ENCODE data around the gene USP49.

The USP49 gene

DNA sequence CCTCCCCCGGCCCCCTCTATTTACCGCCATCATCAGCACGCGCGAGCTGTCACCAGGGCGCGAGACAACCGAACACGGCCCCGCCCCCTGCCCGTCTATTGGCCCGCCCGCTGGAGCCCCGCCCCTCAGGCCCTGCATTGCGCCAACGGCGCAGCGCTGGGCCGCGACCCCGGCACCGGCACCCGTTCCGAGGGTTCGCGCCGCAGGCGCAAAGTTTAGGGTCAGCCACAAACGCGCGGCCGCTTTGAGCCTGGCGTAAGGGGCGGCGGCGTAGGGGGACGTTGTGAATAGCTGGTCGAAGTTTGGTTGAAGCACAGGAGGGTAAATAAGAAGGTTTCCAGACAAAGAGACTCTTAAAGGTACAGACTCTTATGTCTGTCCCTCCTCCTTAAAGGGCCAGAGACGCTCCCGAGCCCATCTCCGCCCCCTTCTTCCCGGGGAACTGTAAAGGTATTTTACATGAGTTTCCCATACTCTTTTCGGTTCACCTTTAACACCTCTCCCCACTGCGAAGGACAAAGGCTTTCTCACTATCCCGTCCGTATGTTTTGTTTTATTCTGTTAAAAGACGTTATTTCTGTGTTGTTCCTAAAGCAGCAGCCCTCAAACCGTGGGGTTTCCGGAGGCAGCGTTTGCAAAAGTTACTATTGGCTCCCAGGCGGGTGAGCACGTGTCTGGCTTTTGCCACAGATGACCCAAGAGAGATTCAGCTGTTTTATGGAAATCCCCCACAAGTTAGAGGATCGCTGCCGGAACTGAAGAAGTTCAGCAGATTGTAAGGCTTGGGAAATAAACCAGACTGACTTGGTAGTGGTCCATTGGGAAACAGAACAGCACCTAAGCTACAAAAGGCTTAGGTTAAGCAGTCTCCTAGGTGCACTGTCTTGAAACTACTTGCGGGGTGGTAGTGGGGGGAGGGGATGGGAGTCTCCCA lies at the start of gene USP49 (continued):
- no peak; the same call in none of the 2 replicates for TF ChIP-seq ZEB2 (tag by site-specific recombination; IDR thresholded peaks at IDR 0.05)
- no peak for TF ChIP-seq SP7 (tag by site-specific recombination; IDR thresholded peaks at IDR 0.05)
- TF ChIP-seq KLF16 (tag by site-specific recombination; IDR thresholded peaks at IDR 0.05): peak; percentile 52; the same call in 1 of the 2 replicates
- TF ChIP-seq, protein P1, sequence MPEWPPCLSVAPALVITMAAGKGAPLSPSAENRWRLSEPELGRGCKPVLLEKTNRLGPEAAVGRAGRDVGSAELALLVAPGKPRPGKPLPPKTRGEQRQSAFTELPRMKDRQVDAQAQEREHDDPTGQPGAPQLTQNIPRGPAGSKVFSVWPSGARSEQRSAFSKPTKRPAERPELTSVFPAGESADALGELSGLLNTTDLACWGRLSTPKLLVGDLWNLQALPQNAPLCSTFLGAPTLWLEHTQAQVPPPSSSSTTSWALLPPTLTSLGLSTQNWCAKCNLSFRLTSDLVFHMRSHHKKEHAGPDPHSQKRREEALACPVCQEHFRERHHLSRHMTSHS (tag by site-specific recombination; IDR thresholded peaks at IDR 0.05): no peak
- TF ChIP-seq TSHZ1 (tag by site-specific recombination; IDR thresholded peaks at IDR 0.05; ENCODE audit: borderline replicate concordance): no peak
- TF ChIP-seq ZNF398 (tag by site-specific recombination; IDR thresholded peaks at IDR 0.05): peak; percentile 60; the same call in 1 of the 2 replicates
- no peak for TF ChIP-seq ZNF544 (tag by site-specific recombination; IDR thresholded peaks at IDR 0.05)
- no peak for TF ChIP-seq ZNF140 (tag by site-specific recombination; IDR thresholded peaks at IDR 0.05)
- no peak for TF ChIP-seq ZBTB49 (tag by site-specific recombination; IDR thresholded peaks at IDR 0.05; ENCODE audit: low read depth)
- TF ChIP-seq SALL2 (tag by site-specific recombination; IDR thresholded peaks at IDR 0.05; ENCODE audit: borderline replicate concordance): no peak
- TF ChIP-seq ZNF792 (tag by site-specific recombination; IDR thresholded peaks at IDR 0.05): no peak
- TF ChIP-seq ZNF324 (tag by site-specific recombination; IDR thresholded peaks at IDR 0.05): no peak
- no peak for TF ChIP-seq OSR2 (tag by site-specific recombination; IDR thresholded peaks at IDR 0.05)
- no peak for TF ChIP-seq ZNF624 (tag by site-specific recombination; IDR thresholded peaks at IDR 0.05)
- no peak for TF ChIP-seq RBAK (tag by site-specific recombination; IDR thresholded peaks at IDR 0.05)
- TF ChIP-seq, protein P2, sequence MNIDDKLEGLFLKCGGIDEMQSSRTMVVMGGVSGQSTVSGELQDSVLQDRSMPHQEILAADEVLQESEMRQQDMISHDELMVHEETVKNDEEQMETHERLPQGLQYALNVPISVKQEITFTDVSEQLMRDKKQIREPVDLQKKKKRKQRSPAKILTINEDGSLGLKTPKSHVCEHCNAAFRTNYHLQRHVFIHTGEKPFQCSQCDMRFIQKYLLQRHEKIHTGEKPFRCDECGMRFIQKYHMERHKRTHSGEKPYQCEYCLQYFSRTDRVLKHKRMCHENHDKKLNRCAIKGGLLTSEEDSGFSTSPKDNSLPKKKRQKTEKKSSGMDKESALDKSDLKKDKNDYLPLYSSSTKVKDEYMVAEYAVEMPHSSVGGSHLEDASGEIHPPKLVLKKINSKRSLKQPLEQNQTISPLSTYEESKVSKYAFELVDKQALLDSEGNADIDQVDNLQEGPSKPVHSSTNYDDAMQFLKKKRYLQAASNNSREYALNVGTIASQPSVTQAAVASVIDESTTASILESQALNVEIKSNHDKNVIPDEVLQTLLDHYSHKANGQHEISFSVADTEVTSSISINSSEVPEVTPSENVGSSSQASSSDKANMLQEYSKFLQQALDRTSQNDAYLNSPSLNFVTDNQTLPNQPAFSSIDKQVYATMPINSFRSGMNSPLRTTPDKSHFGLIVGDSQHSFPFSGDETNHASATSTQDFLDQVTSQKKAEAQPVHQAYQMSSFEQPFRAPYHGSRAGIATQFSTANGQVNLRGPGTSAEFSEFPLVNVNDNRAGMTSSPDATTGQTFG (tag by site-specific recombination; IDR thresholded peaks at IDR 0.05; ENCODE audit: borderline replicate concordance): no peak
- no peak for TF ChIP-seq INSM2 (tag by site-specific recombination; IDR thresholded peaks at IDR 0.05)
- no peak for TF ChIP-seq ZNF48 (tag by site-specific recombination; IDR thresholded peaks at IDR 0.05)
- no peak for TF ChIP-seq ZNF292 (tag by site-specific recombination; IDR thresholded peaks at IDR 0.05; ENCODE audit: borderline replicate concordance, low read depth)
- TF ChIP-seq ZFP37 (tag by site-specific recombination; IDR thresholded peaks at IDR 0.05): no peak
- TF ChIP-seq HOXD13 (CRISPR knock-in tag; IDR thresholded peaks at IDR 0.05; ENCODE audit: borderline replicate concordance): no peak
- no peak for TF ChIP-seq ZNF354C (tag by site-specific recombination; IDR thresholded peaks at IDR 0.05; ENCODE audit: borderline replicate concordance, low read depth)

All from HEK293 (cell line).